ENCODE results near the gene MCF2L2.

GRCh38 chr3:183473969-183474368 is 45.5 kb upstream of the MCF2L2 start:
- TF ChIP-seq POLR2A (IDR thresholded peaks at IDR 0.05) (no peak), CTCF (IDR thresholded peaks at IDR 0.05) (no peak)

All from thyroid gland (tissue), 4 donors.